GM12878 (cell line): ENCODE results near the gene MGA. TPM values are rescaled to one million over a fixed set of nuclear protein-coding genes. Genes with fewer than 3 reads are reported as not detected.

Source experiments
- ATAC-seq: fragments of 200-7000 bp; cut with Tn5 transposase; 3 replicates; pipeline ENCODE4 v1.9.1; 2020; ENCODE audit warnings: mild to moderate bottlenecking, moderate library complexity
- BruUV-seq: library from RNA; stranded (reverse); fragments of 400-500 nt; replicated peaks from 2 replicates; lab custom pipeline; 2021; lab: Mats Ljungman, UMichigan
- CTCF ChIA-PET: fragments of 300-600 bp; sonication (Branson Sonifier 250); formaldehyde crosslinking; extraction: SDS; loops from one replicate; lab custom pipeline; 2021; ENCODE audit warnings: inconsistent platforms; lab: Yijun Ruan, JAX
- POLR2A ChIA-PET: fragments of 350-600 bp; formaldehyde crosslinking; extraction: SDS; loops from one replicate; lab custom pipeline; 2021; ENCODE audit warnings: inconsistent platforms; lab: Charles Lee
- RAD21 ChIA-PET: fragments of 300-600 bp; sonication (Branson Sonifier 250); formaldehyde crosslinking; loops from one replicate; lab custom pipeline; 2023; ENCODE audit warnings: antibody characterized with exemption; ENCODE audit not compliant: unreplicated experiment; lab: Charles Lee
- SMC1A ChIA-PET: fragments of 300-600 bp; sonication (Branson Sonifier 250); formaldehyde crosslinking; loops from one replicate; lab custom pipeline; 2023; ENCODE audit not compliant: unreplicated experiment, uncharacterized antibody; lab: Charles Lee
- DNase-seq: peaks from one replicate; pipeline ENCODE4 v3.0.0-alpha.2; 2011; ENCODE audit warnings: low read depth, low spot score
- FAIRE-seq: peaks from 3 replicates; lab custom pipeline; 2011; peaks lifted over from hg19 to GRCh38; lab: Jason Lieb, UNC
- H2AFZ ChIP-seq: 2 replicates; pipeline ENCODE4 v1.6.0; 2011; ENCODE audit warnings: low read depth, low read length, control low read depth; ENCODE audit not compliant: control insufficient read depth
- H3K27ac ChIP-seq: 2 replicates; pipeline ENCODE4 v1.5.1; 2011; ENCODE audit warnings: control low read depth; ENCODE audit not compliant: control insufficient read depth, insufficient read depth
- H3K27me3 ChIP-seq, 2 experiments: replicated peaks in 1 of 2; 2 replicates each; pipeline versions ENCODE4 v1.6.0 to v1.6.1; 2011; ENCODE audit warnings: low read length in 1 of 2; ENCODE audit not compliant: control insufficient read depth in 2 of 2, insufficient read depth in 2 of 2
- H3K36me3 ChIP-seq, 2 experiments: 2 replicates each; pipeline ENCODE4 v1.5.1; 2011; ENCODE audit warnings: low read length in 1 of 2; ENCODE audit not compliant: control insufficient read depth in 2 of 2, insufficient read depth in 2 of 2
- H3K4me1 ChIP-seq: 2 replicates; pipeline ENCODE4 v1.6.1; 2011; ENCODE audit warnings: mild to moderate bottlenecking, low read length, moderate library complexity, mixed read lengths; ENCODE audit not compliant: control insufficient read depth, insufficient read depth
- H3K4me2 ChIP-seq: 2 replicates; pipeline ENCODE4 v1.6.0; 2011; ENCODE audit warnings: control low read depth; ENCODE audit not compliant: control insufficient read depth, insufficient read depth
- H3K4me3 ChIP-seq: fragments of 200-600 bp; sonication (generic); 2 replicates; pipeline ENCODE4 v1.5.1; 2016
- H3K79me2 ChIP-seq: 2 replicates; pipeline ENCODE4 v1.6.0; 2011; ENCODE audit warnings: low read length; ENCODE audit not compliant: control insufficient read depth, insufficient read depth
- H3K9ac ChIP-seq: 2 replicates; pipeline ENCODE4 v1.8.0; 2011; ENCODE audit warnings: low read length, control low read depth, mixed read lengths; ENCODE audit not compliant: control insufficient read depth, insufficient read depth
- H3K9me3 ChIP-seq: replicated peaks from 3 replicates; pipeline ENCODE4 v1.5.1; 2011; ENCODE audit warnings: mild to moderate bottlenecking, low read length; ENCODE audit not compliant: control insufficient read depth, insufficient read depth
- H4K20me1 ChIP-seq: 2 replicates; pipeline ENCODE4 v1.6.0; 2011; ENCODE audit not compliant: control insufficient read depth, insufficient read depth
- CBX5 ChIP-seq: sonication (generic); IDR thresholded peaks from 2 replicates; pipeline ENCODE4 v1.6.1; 2016; ENCODE audit warnings: low read depth, moderate library complexity, mild to moderate bottlenecking, inconsistent platforms
- CHD2 ChIP-seq: IDR thresholded peaks from 2 replicates; pipeline ENCODE4 v1.6.1; 2011; ENCODE audit warnings: low read depth, low read length, improper control_type of control experiment, borderline replicate concordance
- GATAD2B ChIP-seq: fragments of 450-650 bp; conservative IDR thresholded peaks from 2 replicates; pipeline ENCODE4 v1.6.1; 2017; ENCODE audit warnings: low read depth, mild to moderate bottlenecking, moderate library complexity
- HCFC1 ChIP-seq: fragments of 150-350 bp; IDR thresholded peaks from 2 replicates; pipeline ENCODE4 v1.6.1; 2014; ENCODE audit warnings: low read length
- HDAC2 ChIP-seq: fragments of 200-600 bp; sonication (generic); IDR thresholded peaks from 2 replicates; pipeline ENCODE4 v1.6.1; 2017
- IRF4 ChIP-seq: IDR thresholded peaks from 2 replicates; pipeline ENCODE4 v1.6.1; 2011; ENCODE audit warnings: low read depth, low read length
- JUND ChIP-seq: IDR thresholded peaks from 2 replicates; pipeline ENCODE4 v1.6.1; 2012; ENCODE audit warnings: low read depth, mild to moderate bottlenecking, low read length, improper control_type of control experiment, moderate library complexity
- KAT2A ChIP-seq: conservative IDR thresholded peaks from 2 replicates; pipeline ENCODE4 v1.6.1; 2011; ENCODE audit warnings: low read depth, low read length; ENCODE audit not compliant: control insufficient read depth
- MEF2B ChIP-seq: fragments of 450-650 bp; IDR thresholded peaks from 2 replicates; pipeline ENCODE4 v1.6.1; 2018; ENCODE audit warnings: mild to moderate bottlenecking, moderate library complexity; ENCODE audit not compliant: partially characterized antibody, poor library complexity, severe bottlenecking
- MXI1 ChIP-seq: fragments of 150-350 bp; IDR thresholded peaks from 2 replicates; pipeline ENCODE4 v1.6.1; 2011; ENCODE audit warnings: low read depth, mild to moderate bottlenecking, inconsistent platforms, low read length, improper control_type of control experiment
- NFYB ChIP-seq: IDR thresholded peaks from 2 replicates; pipeline ENCODE4 v1.6.1; 2011; ENCODE audit warnings: low read depth, mild to moderate bottlenecking, low read length, improper control_type of control experiment, moderate library complexity; ENCODE audit not compliant: insufficient read depth
- NR2C2 ChIP-seq: IDR thresholded peaks from 2 replicates; pipeline ENCODE4 v1.6.1; 2011; ENCODE audit warnings: borderline replicate concordance, low read depth; ENCODE audit not compliant: control insufficient read depth, insufficient read length
- SP1 ChIP-seq: IDR thresholded peaks from one replicate; pipeline ENCODE4 v1.6.1; 2011; ENCODE audit warnings: low read depth, low read length
- SPI1 ChIP-seq: IDR thresholded peaks from 2 replicates; pipeline ENCODE4 v1.6.1; 2011; ENCODE audit warnings: low read depth, mild to moderate bottlenecking, low read length, moderate library complexity, borderline replicate concordance; ENCODE audit not compliant: insufficient read depth
- ZNF217 ChIP-seq: fragments of 450-650 bp; IDR thresholded peaks from 2 replicates; pipeline ENCODE4 v1.6.1; 2017; ENCODE audit warnings: antibody characterized with exemption, mild to moderate bottlenecking
- ZNF687 ChIP-seq: fragments of 450-650 bp; IDR thresholded peaks from 2 replicates; pipeline ENCODE4 v1.6.1; 2017; ENCODE audit warnings: mild to moderate bottlenecking, moderate library complexity
- WGBS: methylation state at CpG from one replicate; pipeline ENCODE4 v1.1.6; 2016; ENCODE audit warnings: low lambda C conversion rate; ENCODE audit not compliant: insufficient replicate concordance, insufficient coverage; ENCODE audit errors: missing lambda C conversion rate; 5-methylcytosine and 5-hydroxymethylcytosine counted together
- in situ Hi-C: fragments of 300-500 bp; cut with MboI; formaldehyde crosslinking; loops from 9 replicates; pipeline ENCODE4 v1.14.3; 2018; ENCODE audit warnings: mixed read lengths
- intact Hi-C: fragments of 100-400 bp; cut with micrococcal nuclease; formaldehyde crosslinking; loops from one replicate; pipeline ENCODE4 v1.14.2; 2022; ENCODE audit not compliant: unreplicated experiment
- polyA plus RNA-seq, 11 experiments: library from polyadenylated mRNA; depleted of rRNA in 4 of 11; unstranded in 6 of 11; stranded (reverse) in 5 of 11; fragments of >200 nt; fragmentation: Nextera tagmentation in 4 of 11; fragmentation: Illumina TruSeq in 1 of 11; extraction: Ambion mirVana in 4 of 11; extraction: Trizol in 1 of 11; gene quantifications; 1 replicate in 1 of 11; 2 replicates in 10 of 11; pipeline versions ENCODE4 v1.2.1 to v1.2.3, GENCODE V29; 2011 to 2016; ENCODE audit warnings: inconsistent platforms in 2 of 11, missing spikeins in 2 of 11, low read depth in 1 of 11
- total RNA-seq, 4 experiments: library from RNA; depleted of rRNA in 3 of 4; stranded (reverse); fragments of >200 nt in 3 of 4; fragmentation: Illumina TruSeq in 1 of 4; extraction: Trizol in 1 of 4; gene quantifications; 2 replicates each; pipeline versions ENCODE4 v1.2.1 to v1.2.3, GENCODE V29; 2013 to 2021
- TF ChIP-seq, protein P1 (sequence below): fragments of 450-650 bp; IDR thresholded peaks from 2 replicates; pipeline ENCODE4 v1.6.1; 2017; ENCODE audit warnings: mild to moderate bottlenecking
- TF ChIP-seq, protein P2 (sequence below): fragments of 450-650 bp; IDR thresholded peaks from 2 replicates; pipeline ENCODE4 v1.6.1; 2017; ENCODE audit warnings: antibody characterized with exemption, mild to moderate bottlenecking, moderate library complexity

MGA gene
- total and polyA plus RNA-seq, 10 of the 15 experiments (the other 5 are each of a cell fraction or from before 2014, with no cell fraction given) = 2.6 to 29.6 (median 17.0) TPM

DNA sequence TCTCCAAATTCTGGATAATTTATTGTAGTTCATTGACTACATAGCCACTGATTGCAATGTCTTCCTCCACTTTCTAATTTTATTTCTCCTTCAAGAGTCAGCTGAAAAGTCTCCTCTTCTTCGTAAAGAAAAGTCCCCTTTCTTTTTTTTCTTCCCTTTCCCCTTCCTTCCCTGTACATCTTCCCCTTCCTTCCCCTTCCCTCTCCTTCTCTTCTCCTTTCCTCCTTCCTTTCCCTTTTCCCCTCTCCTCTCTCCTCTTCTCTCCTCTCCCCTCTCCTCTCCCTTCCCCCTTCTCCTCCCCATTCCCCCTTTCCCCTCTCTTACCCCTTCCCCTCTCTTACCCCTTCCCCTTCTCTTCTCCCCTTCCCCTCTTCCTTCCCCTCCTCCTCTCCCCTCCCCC is 8.8 kb upstream of the MGA start:
- H3K4me1 ChIP-seq = no peaks in the 10 kb centered on the region
- ChIA-PET POLR2A (no interaction called here), RAD21 (no interaction called here), SMC1A (no interaction called here), CTCF (no interaction called here)
- H3K79me2 ChIP-seq = no peaks in the 10 kb centered on the region
- no peak overlapping the region for H3K4me3 ChIP-seq
- H3K4me2 ChIP-seq = no peak overlapping the region
- H2AFZ ChIP-seq = no peak overlapping the region
- H3K27ac ChIP-seq = no peak overlapping the region
- no peaks in the 10 kb centered on the region for H4K20me1 ChIP-seq
- no TSS peak for BruUV-seq
- WGBS = 67% methylated on average over 1 of the region's 1 CpG
- intact Hi-C loops (no loop called here), in situ Hi-C loops (no loop called here)
- no peaks in the 10 kb centered on the region for H3K36me3 ChIP-seq
- no peaks in the 10 kb centered on the region for H3K9me3 ChIP-seq
- FAIRE-seq = no peak
- H3K9ac ChIP-seq = no peak overlapping the region
- no peaks in the 10 kb centered on the region; a peak in 1 of 4 replicates for H3K27me3 ChIP-seq
- DNase-seq = no peak
- ATAC-seq = no peak
- no peak for TF ChIP-seq HDAC2
- TF ChIP-seq KAT2A = no peak
- no peak for TF ChIP-seq SPI1
- TF ChIP-seq CBX5 = no peak
- TF ChIP-seq JUND = no peak
- TF ChIP-seq GATAD2B = no peak
- no peak for TF ChIP-seq IRF4
- TF ChIP-seq, protein P1, sequence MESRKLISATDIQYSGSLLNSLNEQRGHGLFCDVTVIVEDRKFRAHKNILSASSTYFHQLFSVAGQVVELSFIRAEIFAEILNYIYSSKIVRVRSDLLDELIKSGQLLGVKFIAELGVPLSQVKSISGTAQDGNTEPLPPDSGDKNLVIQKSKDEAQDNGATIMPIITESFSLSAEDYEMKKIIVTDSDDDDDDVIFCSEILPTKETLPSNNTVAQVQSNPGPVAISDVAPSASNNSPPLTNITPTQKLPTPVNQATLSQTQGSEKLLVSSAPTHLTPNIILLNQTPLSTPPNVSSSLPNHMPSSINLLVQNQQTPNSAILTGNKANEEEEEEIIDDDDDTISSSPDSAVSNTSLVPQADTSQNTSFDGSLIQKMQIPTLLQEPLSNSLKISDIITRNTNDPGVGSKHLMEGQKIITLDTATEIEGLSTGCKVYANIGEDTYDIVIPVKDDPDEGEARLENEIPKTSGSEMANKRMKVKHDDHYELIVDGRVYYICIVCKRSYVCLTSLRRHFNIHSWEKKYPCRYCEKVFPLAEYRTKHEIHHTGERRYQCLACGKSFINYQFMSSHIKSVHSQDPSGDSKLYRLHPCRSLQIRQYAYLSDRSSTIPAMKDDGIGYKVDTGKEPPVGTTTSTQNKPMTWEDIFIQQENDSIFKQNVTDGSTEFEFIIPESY = no peak
- TF ChIP-seq NR2C2 = no peak
- no peak for TF ChIP-seq NFYB
- no peak for TF ChIP-seq SP1
- TF ChIP-seq HCFC1 = no peak
- no peak for TF ChIP-seq MXI1
- TF ChIP-seq ZNF687 = no peak
- TF ChIP-seq ZNF217 = no peak
- TF ChIP-seq, protein P2, sequence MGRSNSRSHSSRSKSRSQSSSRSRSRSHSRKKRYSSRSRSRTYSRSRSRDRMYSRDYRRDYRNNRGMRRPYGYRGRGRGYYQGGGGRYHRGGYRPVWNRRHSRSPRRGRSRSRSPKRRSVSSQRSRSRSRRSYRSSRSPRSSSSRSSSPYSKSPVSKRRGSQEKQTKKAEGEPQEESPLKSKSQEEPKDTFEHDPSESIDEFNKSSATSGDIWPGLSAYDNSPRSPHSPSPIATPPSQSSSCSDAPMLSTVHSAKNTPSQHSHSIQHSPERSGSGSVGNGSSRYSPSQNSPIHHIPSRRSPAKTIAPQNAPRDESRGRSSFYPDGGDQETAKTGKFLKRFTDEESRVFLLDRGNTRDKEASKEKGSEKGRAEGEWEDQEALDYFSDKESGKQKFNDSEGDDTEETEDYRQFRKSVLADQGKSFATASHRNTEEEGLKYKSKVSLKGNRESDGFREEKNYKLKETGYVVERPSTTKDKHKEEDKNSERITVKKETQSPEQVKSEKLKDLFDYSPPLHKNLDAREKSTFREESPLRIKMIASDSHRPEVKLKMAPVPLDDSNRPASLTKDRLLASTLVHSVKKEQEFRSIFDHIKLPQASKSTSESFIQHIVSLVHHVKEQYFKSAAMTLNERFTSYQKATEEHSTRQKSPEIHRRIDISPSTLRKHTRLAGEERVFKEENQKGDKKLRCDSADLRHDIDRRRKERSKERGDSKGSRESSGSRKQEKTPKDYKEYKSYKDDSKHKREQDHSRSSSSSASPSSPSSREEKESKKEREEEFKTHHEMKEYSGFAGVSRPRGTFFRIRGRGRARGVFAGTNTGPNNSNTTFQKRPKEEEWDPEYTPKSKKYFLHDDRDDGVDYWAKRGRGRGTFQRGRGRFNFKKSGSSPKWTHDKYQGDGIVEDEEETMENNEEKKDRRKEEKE = no peak
- no peak for TF ChIP-seq MEF2B
- no peak for TF ChIP-seq CHD2
